ENCODE results near the gene CRYGA.
"Not testable (repeated sequence)": the region's sequence is repeated elsewhere in the genome, so short reads cannot be mapped to it uniquely, and the experiment has no call there.

GRCh38 chr2:208138334-208138733, 25.1 kb downstream of the CRYGA start:
- TF ChIP-seq, protein P1, sequence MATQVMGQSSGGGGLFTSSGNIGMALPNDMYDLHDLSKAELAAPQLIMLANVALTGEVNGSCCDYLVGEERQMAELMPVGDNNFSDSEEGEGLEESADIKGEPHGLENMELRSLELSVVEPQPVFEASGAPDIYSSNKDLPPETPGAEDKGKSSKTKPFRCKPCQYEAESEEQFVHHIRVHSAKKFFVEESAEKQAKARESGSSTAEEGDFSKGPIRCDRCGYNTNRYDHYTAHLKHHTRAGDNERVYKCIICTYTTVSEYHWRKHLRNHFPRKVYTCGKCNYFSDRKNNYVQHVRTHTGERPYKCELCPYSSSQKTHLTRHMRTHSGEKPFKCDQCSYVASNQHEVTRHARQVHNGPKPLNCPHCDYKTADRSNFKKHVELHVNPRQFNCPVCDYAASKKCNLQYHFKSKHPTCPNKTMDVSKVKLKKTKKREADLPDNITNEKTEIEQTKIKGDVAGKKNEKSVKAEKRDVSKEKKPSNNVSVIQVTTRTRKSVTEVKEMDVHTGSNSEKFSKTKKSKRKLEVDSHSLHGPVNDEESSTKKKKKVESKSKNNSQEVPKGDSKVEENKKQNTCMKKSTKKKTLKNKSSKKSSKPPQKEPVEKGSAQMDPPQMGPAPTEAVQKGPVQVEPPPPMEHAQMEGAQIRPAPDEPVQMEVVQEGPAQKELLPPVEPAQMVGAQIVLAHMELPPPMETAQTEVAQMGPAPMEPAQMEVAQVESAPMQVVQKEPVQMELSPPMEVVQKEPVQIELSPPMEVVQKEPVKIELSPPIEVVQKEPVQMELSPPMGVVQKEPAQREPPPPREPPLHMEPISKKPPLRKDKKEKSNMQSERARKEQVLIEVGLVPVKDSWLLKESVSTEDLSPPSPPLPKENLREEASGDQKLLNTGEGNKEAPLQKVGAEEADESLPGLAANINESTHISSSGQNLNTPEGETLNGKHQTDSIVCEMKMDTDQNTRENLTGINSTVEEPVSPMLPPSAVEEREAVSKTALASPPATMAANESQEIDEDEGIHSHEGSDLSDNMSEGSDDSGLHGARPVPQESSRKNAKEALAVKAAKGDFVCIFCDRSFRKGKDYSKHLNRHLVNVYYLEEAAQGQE (IDR thresholded peaks at IDR 0.05; ENCODE audit: insufficient read depth in 1 of 2, low read depth in 2 of 2, low read length in 1 of 2), result not testable (repeated sequence)
- TF ChIP-seq CTCF (IDR thresholded peaks at IDR 0.05); TCF7L2 (IDR thresholded peaks at IDR 0.05; ENCODE audit: low read depth, low read length): not testable (repeated sequence)

All from Panc1 (cell line).